K562 (cell line): Measurements from ENCODE around the gene FRMPD4. TPM values are rescaled to one million over a fixed set of nuclear protein-coding genes. Genes with fewer than 3 reads are reported as not detected.

Experiments
- ATAC-seq: fragments of 200-7000 bp; cut with Tn5 transposase; 3 replicates; pipeline ENCODE4 v1.9.1; 2020; ENCODE audit warnings: moderate library complexity
- BruUV-seq: library from RNA; stranded (reverse); fragments of 400-500 nt; replicated peaks from 2 replicates; lab custom pipeline; 2021; lab: Mats Ljungman, UMichigan
- CTCF ChIA-PET: fragments of 300-600 bp; formaldehyde crosslinking; extraction: SDS; loops from one replicate; lab custom pipeline; 2021; ENCODE audit warnings: low intra/inter-chr PET ratio; lab: Yijun Ruan, JAX
- POLR2A ChIA-PET: fragments of 300-600, 350-650 bp; sonication (Branson Sonifier 250); formaldehyde crosslinking; extraction: SDS; loops from one replicate; lab custom pipeline; 2021; ENCODE audit warnings: antibody characterized with exemption, inconsistent platforms; lab: Yijun Ruan, JAX
- DNase-seq, 4 experiments: peaks; one replicate each; pipeline versions ENCODE4 v3.0.0 to v3.0.0-alpha.2; 2011 to 2018; ENCODE audit warnings: low spot score in 3 of 4, mixed read lengths in 3 of 4; ENCODE audit errors: extremely low read depth in 1 of 4
- FAIRE-seq: peaks from 2 replicates; lab custom pipeline; 2011; peaks lifted over from hg19 to GRCh38; lab: Jason Lieb, UNC
- H2AFZ ChIP-seq: 2 replicates; pipeline ENCODE4 v1.6.0; 2011; ENCODE audit warnings: low read depth, low read length, control low read depth, inconsistent platforms
- H3K27ac ChIP-seq: fragments of 200-600 bp; 3 replicates; pipeline ENCODE4 v1.8.0; 2011; ENCODE audit warnings: low read depth, mild to moderate bottlenecking, control low read depth, inconsistent platforms, low read length, moderate library complexity, mixed read lengths; ENCODE audit errors: extremely low read depth
- H3K27me3 ChIP-seq, 2 experiments: fragments of 300-600 bp in 1 of 2; 2 replicates in 1 of 2; 3 replicates in 1 of 2; pipeline versions ENCODE4 v1.6.0 to v1.8.0; 2011; ENCODE audit warnings: inconsistent platforms in 2 of 2, low read length in 2 of 2, mild to moderate bottlenecking in 1 of 2, mixed read lengths in 1 of 2, moderate library complexity in 1 of 2; ENCODE audit not compliant: control insufficient read depth in 2 of 2, insufficient read depth in 2 of 2
- H3K36me3 ChIP-seq: fragments of 300-600 bp; 3 replicates; pipeline ENCODE4 v1.8.0; 2011; ENCODE audit warnings: mild to moderate bottlenecking, low read length, inconsistent platforms; ENCODE audit not compliant: control insufficient read depth, insufficient read depth
- H3K4me1 ChIP-seq, 2 experiments: fragments of 200-600 bp in 1 of 2; replicated peaks in 1 of 2; 2 replicates in 1 of 2; 3 replicates in 1 of 2; pipeline versions ENCODE4 v1.5.1 to v1.8.0; 2011; ENCODE audit warnings: inconsistent platforms in 2 of 2, low read length in 2 of 2, mild to moderate bottlenecking in 1 of 2, mixed read lengths in 1 of 2, moderate library complexity in 1 of 2; ENCODE audit not compliant: control insufficient read depth in 2 of 2, insufficient read depth in 2 of 2
- H3K4me2 ChIP-seq: 2 replicates; pipeline ENCODE4 v1.6.1; 2011; ENCODE audit warnings: low read length, control low read depth, inconsistent platforms, mixed read lengths; ENCODE audit not compliant: insufficient read depth
- H3K4me3 ChIP-seq: fragments of 200-600 bp; sonication (generic), shearing (Covaris generic); 2 replicates; pipeline ENCODE4 v1.5.1; 2016; ENCODE audit warnings: control low read depth, inconsistent platforms
- H3K79me2 ChIP-seq: fragments of 200-600 bp; 3 replicates; pipeline ENCODE4 v1.8.0; 2011; ENCODE audit warnings: low read length, inconsistent platforms; ENCODE audit not compliant: control insufficient read depth, insufficient read depth
- H3K9ac ChIP-seq, 2 experiments: 2 replicates each; pipeline versions ENCODE4 v1.6.0 to v1.6.1; 2011; ENCODE audit warnings: low read depth in 2 of 2, low read length in 2 of 2, control low read depth in 1 of 2, inconsistent platforms in 1 of 2, mild to moderate bottlenecking in 1 of 2, mixed read lengths in 1 of 2; ENCODE audit not compliant: insufficient read depth in 1 of 2
- H3K9me1 ChIP-seq: one replicate; pipeline ENCODE4 v1.6.0; 2011; ENCODE audit warnings: inconsistent platforms, mild to moderate bottlenecking, low read length, moderate library complexity; ENCODE audit not compliant: control insufficient read depth, insufficient read depth
- H3K9me3 ChIP-seq: replicated peaks from 2 replicates; pipeline ENCODE4 v1.5.1; 2011; ENCODE audit warnings: low read depth, low read length, inconsistent platforms; ENCODE audit not compliant: control insufficient read depth, insufficient read depth
- H4K20me1 ChIP-seq: replicated peaks from 2 replicates; pipeline ENCODE4 v1.6.1; 2011; ENCODE audit warnings: low read length, inconsistent platforms, mixed read lengths; ENCODE audit not compliant: control insufficient read depth, insufficient read depth
- CEBPG ChIP-seq, 3 experiments: fragments of 200-800 bp in 1 of 3; sonication (Bioruptor generic) in 1 of 3; sonication (generic) in 1 of 3; formaldehyde crosslinking in 1 of 3; IDR thresholded peaks in 2 of 3; conservative IDR thresholded peaks in 1 of 3; 2 replicates each; pipeline versions ENCODE4 v1.6.1 to v1.8.0; 2016 to 2022; ENCODE audit warnings: missing compliant biosample characterization in 2 of 3, missing genetic modification characterization in 2 of 3, mild to moderate bottlenecking in 1 of 3, missing genetic modification reagents in 1 of 3
- DLX4 ChIP-seq: fragments of 250-450 bp; sonication (Bioruptor Pico); IDR thresholded peaks from 2 replicates; pipeline ENCODE4 v1.6.1; 2021; ENCODE audit warnings: mild to moderate bottlenecking
- ERF ChIP-seq: fragments of 450-650 bp; formaldehyde crosslinking; IDR thresholded peaks from 2 replicates; pipeline ENCODE4 v1.4.0; 2020; ENCODE audit warnings: mild to moderate bottlenecking, mixed read lengths
- FOSL1 ChIP-seq: fragments of 200-800 bp; sonication (Bioruptor generic); conservative IDR thresholded peaks from 2 replicates; pipeline ENCODE4 v1.6.1; 2016; ENCODE audit warnings: missing genetic modification characterization, missing compliant biosample characterization
- HNRNPH1 ChIP-seq: fragments of 200-400 bp; formaldehyde crosslinking; optimal IDR thresholded peaks from 2 replicates; pipeline ENCODE3; 2017; ENCODE audit warnings: low read depth, mild to moderate bottlenecking, low read length, moderate library complexity
- KDM2B ChIP-seq: fragments of 250-450 bp; sonication (Bioruptor Pico); IDR thresholded peaks from 2 replicates; pipeline ENCODE4 v1.8.0; 2021; ENCODE audit warnings: mild to moderate bottlenecking, moderate library complexity
- MAFK ChIP-seq: IDR thresholded peaks from 2 replicates; pipeline ENCODE4 v1.6.1; 2011; ENCODE audit warnings: low read length, improper control_type of control experiment
- MAZ ChIP-seq, 2 experiments: fragments of 450-650 bp in 1 of 2; sonication (generic) in 1 of 2; formaldehyde crosslinking; IDR thresholded peaks in 1 of 2; conservative IDR thresholded peaks in 1 of 2; 2 replicates each; pipeline versions ENCODE4 v1.4.0 to v1.5.0; 2020; ENCODE audit warnings: mild to moderate bottlenecking in 1 of 2, missing genetic modification reagents in 1 of 2
- PBX2 ChIP-seq, 2 experiments: IDR thresholded peaks in 1 of 2; conservative IDR thresholded peaks in 1 of 2; 2 replicates each; pipeline ENCODE4 v1.6.1; 2016; ENCODE audit warnings: low read depth in 2 of 2, mild to moderate bottlenecking in 1 of 2, missing compliant biosample characterization in 1 of 2, missing genetic modification characterization in 1 of 2, moderate library complexity in 1 of 2
- RBM14 ChIP-seq: fragments of 200-400 bp; formaldehyde crosslinking; IDR thresholded peaks from 2 replicates; pipeline ENCODE4 v1.6.1; 2018; ENCODE audit warnings: low read depth, mild to moderate bottlenecking, low read length, moderate library complexity, borderline replicate concordance; ENCODE audit not compliant: insufficient read depth
- SFPQ ChIP-seq: fragments of 200-400 bp; formaldehyde crosslinking; IDR thresholded peaks from 2 replicates; pipeline ENCODE4 v1.6.1; 2017; ENCODE audit warnings: mild to moderate bottlenecking, low read depth, low read length, moderate library complexity
- SIN3B ChIP-seq: fragments of 450-650 bp; IDR thresholded peaks from 2 replicates; pipeline ENCODE4 v1.6.1; 2017; ENCODE audit warnings: low read depth, mild to moderate bottlenecking, moderate library complexity
- ZNF174 ChIP-seq: fragments of 250-450 bp; sonication (Bioruptor Pico); IDR thresholded peaks from 2 replicates; pipeline ENCODE4 v1.4.0; 2020; ENCODE audit warnings: mild to moderate bottlenecking
- ZNF589 ChIP-seq: fragments of 200-800 bp; sonication (Bioruptor generic); IDR thresholded peaks from 2 replicates; pipeline ENCODE4 v1.6.1; 2016; ENCODE audit warnings: low read depth, missing genetic modification characterization, missing compliant biosample characterization
- ZNF644 ChIP-seq: fragments of 200-800 bp; sonication (Bioruptor generic); IDR thresholded peaks from 2 replicates; pipeline ENCODE4 v1.6.1; 2016; ENCODE audit warnings: low read depth, missing genetic modification characterization, missing compliant biosample characterization
- ZNF75A ChIP-seq: fragments of 450-650 bp; formaldehyde crosslinking; IDR thresholded peaks from 2 replicates; pipeline ENCODE4 v1.4.0; 2020; ENCODE audit warnings: mild to moderate bottlenecking
- WGBS: fragments of 100-300 bp; shearing (Covaris generic); methylation state at CpG from one replicate; pipeline ENCODE4 v1.1.6; 2016; ENCODE audit warnings: low coverage, mixed read lengths; ENCODE audit not compliant: insufficient coverage; ENCODE audit errors: missing lambda C conversion rate; 5-methylcytosine and 5-hydroxymethylcytosine counted together
- in situ Hi-C: fragments of 300-500 bp; cut with MboI; formaldehyde crosslinking; loops from 4 replicates; pipeline ENCODE4 v1.15.0; 2018; ENCODE audit warnings: inconsistent platforms, mixed read lengths
- intact Hi-C: fragments of 100-400 bp; cut with micrococcal nuclease; formaldehyde crosslinking; loops from 2 replicates; pipeline ENCODE4 v1.14.2; 2022
- polyA plus RNA-seq, 8 experiments: library from polyadenylated mRNA; depleted of rRNA in 4 of 8; stranded (reverse) in 5 of 8; unstranded in 3 of 8; fragments of >200 nt; fragmentation: Nextera tagmentation in 2 of 8; fragmentation: Illumina TruSeq in 1 of 8; extraction: Ambion mirVana in 2 of 8; extraction: Trizol in 1 of 8; gene quantifications; 2 replicates each; pipeline versions ENCODE4 v1.2.1 to v1.2.3, GENCODE V29; 2011 to 2014; ENCODE audit warnings: inconsistent platforms in 1 of 8, missing spikeins in 1 of 8
- total RNA-seq, 7 experiments: library from RNA; depleted of rRNA in 6 of 7; stranded (reverse); fragments of >200 nt in 6 of 7; fragmentation: Illumina TruSeq in 2 of 7; extraction: Trizol in 2 of 7; gene quantifications; 2 replicates each; pipeline versions ENCODE4 v1.2.1 to v1.2.3, GENCODE V29; 2011 to 2021; ENCODE audit warnings: low replicate concordance in 1 of 7

FRMPD4 gene
- total and polyA plus RNA-seq, 9 of the 15 experiments (the other 6 are each of a cell fraction or from before 2014, with no cell fraction given) = not detected

- ChIA-PET POLR2A (no interaction called here), CTCF (no interaction called here)
- H4K20me1 ChIP-seq = no peaks in the 10 kb centered on the region
- ATAC-seq (no peak), DNase-seq (no peak), FAIRE-seq (no peak)
- H3K4me1 ChIP-seq = no peaks in the 10 kb centered on the region
- no peaks in the 10 kb centered on the region for H3K9me1 ChIP-seq
- H3K79me2 ChIP-seq = no peaks in the 10 kb centered on the region
- no peak overlapping the region for H3K4me3 ChIP-seq
- H3K36me3 ChIP-seq = no peaks in the 10 kb centered on the region
- WGBS = 0% methylated on average over 3 of the region's 3 CpGs
- BruUV-seq = no TSS peak
- no peaks in the 10 kb centered on the region for H3K27me3 ChIP-seq
- no peak overlapping the region for H2AFZ ChIP-seq
- H3K27ac ChIP-seq = no peak overlapping the region
- in situ Hi-C loops (no loop called here), intact Hi-C loops (no loop called here)
- H3K9me3 ChIP-seq = no peaks in the 10 kb centered on the region
- no peak overlapping the region for H3K9ac ChIP-seq
- no peak overlapping the region for H3K4me2 ChIP-seq
- TF ChIP-seq DLX4 (CRISPR knock-in tag) = no peak
- no peak for TF ChIP-seq MAZ (CRISPR knock-in tag; conservative IDR thresholded peaks at IDR 0.05 in 1 of 2, IDR thresholded peaks at IDR 0.05 in 1 of 2)
- TF ChIP-seq CEBPG (CRISPR knock-in tag; IDR thresholded peaks at IDR 0.05) = no peak
- TF ChIP-seq CEBPG (tag; conservative IDR thresholded peaks at IDR 0.05 in 1 of 2, IDR thresholded peaks at IDR 0.05 in 1 of 2) = no peak
- no peak for TF ChIP-seq SIN3B
- TF ChIP-seq KDM2B (CRISPR knock-in tag) = no peak
- TF ChIP-seq ZNF644 = no peak
- no peak for TF ChIP-seq RBM14
- no peak for TF ChIP-seq HNRNPH1
- no peak for TF ChIP-seq PBX2 (CRISPR knock-in tag; IDR thresholded peaks at IDR 0.05; ENCODE audit: low read depth)
- no peak for TF ChIP-seq PBX2 (tag; conservative IDR thresholded peaks at IDR 0.05; ENCODE audit: low read depth)
- no peak for TF ChIP-seq MAFK
- no peak for TF ChIP-seq ZNF589 (CRISPR knock-in tag)
- no peak for TF ChIP-seq ERF (CRISPR knock-in tag)
- TF ChIP-seq ZNF75A (CRISPR knock-in tag) = no peak
- no peak for TF ChIP-seq ZNF174 (CRISPR knock-in tag)
- TF ChIP-seq FOSL1 = no peak
- TF ChIP-seq SFPQ = no peak
Measured at GRCh38 chrX:12118134-12118533, 20.1 kb upstream of the FRMPD4 start.
